Activated CD8-positive, alpha-beta memory T cell treated with anti-CD3 and anti-CD28 coated beads for 1 hour (primary cell): ENCODE data around the gene NRG2.

ENCODE experiments used
- DNase-seq, 2 donors: peaks; one replicate each; pipeline ENCODE4 v3.0.0-alpha.2; 2020; ENCODE audit warnings: low read depth in 1 of 2; ENCODE audit errors: extremely low read depth in 1 of 2

NRG2 gene

DNA sequence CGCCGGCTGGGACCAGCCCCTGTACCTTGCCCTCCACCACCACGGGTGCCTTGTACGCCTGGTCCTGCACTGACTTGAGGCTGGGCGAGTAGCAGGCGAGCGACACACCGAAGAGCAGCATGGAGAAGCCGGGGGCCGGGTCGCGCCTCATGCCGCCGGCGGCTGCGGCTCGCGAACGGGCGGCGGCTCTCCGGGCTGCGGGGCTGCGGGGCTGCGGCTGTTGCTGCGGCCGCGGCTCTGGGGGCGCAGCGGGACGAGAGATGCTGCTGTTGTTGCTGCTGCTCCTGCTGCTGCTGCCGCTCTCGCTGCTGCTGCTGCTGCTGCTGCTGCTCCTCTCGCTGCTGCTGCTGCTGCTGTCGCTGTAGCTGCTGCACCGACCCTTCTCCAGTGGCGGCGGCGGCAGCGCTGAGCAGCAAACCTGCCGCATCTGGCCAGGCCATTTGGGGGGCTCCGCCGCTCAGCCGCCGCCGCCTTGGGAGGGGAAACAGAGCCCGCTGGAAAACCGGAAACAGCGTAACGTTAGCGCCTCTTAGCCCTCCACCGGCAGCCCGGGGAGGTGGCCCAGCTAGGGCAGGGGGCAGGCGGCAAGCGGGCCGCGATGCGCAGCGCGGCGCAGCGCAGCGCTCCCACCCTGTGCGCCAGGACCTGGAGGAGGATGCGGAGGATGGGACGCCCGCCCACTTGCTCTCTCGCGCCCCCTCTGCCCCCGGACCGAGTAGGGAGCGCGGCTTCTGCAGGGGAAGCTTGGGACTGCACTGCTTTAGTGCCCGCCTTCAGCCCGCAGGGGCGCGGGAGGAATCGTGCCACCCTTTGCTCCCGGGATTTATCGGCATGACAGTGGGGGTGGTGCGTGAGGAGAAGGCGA, at the start of gene NRG2:
TSS of gene NRG2 (minus strand) at position 657 of the 865 bp plus-strand sequence.
- DNase-seq, result peak; percentile 22 to 25

GRCh38 chr5:140090251-140090650, 47.2 kb upstream of the NRG2 start:
- no peak for DNase-seq

DNA sequence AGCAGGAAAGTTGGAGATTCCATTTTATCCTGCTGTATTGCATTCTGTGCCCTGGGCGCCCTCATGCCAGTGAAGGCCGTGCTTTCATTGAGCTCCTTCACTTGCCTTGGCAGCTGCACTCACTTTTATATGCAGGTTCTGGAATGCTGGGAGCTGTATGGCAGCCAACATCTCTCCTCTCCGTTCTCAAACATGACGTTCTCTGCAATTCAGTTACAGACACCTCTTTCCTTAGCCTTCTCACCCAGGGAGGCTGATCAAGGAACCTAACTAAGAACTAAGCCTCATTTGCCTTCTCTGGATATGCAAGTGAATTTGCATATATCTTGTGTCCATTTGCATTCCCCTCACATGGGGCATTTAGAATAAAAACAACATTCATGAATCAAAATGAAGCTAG, 41.4 kb upstream of the NRG2 start:
- no peak for DNase-seq

DNA sequence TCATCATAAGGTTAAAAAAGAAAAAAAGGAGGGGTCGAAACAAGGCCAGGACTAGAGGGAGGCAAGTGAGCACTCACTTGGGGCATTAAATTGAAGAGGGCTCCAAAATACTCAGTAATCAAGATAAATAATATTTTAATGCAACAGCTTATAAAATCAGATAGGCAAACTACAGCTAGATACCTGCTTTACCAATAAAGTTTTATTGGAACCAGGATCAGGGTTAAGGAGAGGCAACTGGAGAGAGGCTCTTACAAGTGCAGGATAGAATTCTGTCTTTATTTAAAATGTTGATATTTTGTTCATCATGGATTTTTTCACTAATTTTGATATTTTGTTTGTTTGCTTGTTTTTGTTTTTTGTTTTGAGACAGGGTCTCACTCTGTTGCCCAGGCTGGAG, 40.6 kb upstream of the NRG2 start:
- no peak for DNase-seq

DNA sequence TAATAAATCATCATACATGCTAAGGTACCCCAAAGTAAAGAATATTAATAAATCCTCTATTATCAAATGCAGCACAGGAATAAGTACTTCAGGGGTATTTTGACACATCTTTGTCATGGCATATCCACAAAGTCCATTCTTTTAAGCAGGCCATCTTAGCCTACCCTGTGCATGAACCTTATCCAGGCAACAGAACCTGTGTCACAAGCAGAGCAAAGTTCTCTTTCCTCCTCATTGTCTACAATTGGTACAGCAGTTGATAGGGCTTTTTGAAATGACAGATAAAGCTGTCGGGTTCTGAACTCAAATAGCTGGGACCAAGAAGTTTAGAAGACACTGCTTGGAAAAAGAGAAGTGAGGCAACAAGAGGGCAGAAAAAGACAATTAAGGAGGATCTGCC, 40.0 kb upstream of the NRG2 start:
- DNase-seq, result no peak

GRCh38 chr5:140076788-140077187, 33.7 kb upstream of the NRG2 start:
- DNase-seq, result no peak

GRCh38 chr5:140076142-140076541, 33.0 kb upstream of the NRG2 start:
- DNase-seq, result no peak

GRCh38 chr5:140075371-140075770, 32.3 kb upstream of the NRG2 start:
- DNase-seq, result no peak

DNA sequence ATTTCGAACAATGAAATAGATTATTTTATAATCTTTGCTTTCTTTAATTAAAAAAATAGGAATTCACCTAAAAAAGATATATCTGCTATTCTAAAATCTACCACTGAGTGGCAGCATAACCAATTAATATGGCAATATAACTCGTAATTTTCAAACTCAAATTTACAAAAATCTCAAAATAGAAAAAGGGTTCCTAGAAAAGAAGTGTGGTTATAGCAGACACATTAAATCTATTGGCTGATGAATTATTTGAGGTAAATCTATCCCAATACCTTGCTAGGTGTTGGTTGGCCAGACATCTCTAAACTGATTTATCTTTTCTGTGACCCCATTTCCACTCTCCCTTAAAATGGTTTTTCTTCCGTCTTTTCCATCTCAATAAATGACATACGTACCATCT, 30.2 kb upstream of the NRG2 start:
- DNase-seq, result no peak

DNA sequence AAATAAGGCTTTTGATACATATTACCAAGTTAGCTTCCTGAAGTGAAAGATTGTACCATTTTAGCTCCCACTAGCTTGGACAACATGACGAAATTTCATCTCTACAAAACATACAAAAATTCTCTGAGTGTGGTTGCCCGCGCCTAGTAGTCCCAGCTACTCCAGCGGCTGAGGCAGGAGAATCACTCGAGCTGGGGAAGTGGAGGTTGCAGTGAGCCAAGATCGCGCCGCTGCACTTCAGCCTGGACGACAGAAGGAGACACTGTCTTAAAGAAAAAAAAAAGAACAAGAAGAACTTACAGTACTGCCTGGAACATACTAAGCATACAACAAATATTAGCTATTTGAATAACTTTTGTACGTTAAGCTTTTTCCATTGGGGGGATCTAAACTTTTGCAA, 29.7 kb upstream of the NRG2 start:
- DNase-seq, result no peak

DNA sequence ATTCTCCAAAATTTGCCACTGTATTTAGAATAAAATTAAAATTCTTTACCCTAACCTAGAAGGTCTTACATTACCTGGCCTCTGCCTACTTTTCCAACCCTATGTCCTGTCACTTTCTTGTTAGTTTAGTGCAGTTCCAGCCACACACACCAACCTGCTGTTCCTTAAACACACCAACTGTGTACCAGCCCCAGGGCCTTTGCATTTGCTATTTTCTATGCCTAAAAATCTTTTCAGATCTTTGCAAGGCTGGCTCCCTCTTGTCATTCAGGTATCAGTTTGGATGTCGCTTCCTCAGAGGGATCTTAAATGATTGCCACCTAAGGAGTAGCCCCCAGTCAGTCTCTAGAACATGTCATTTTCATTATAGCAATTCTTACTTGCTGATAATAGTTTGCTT, 17.7 kb upstream of the NRG2 start:
- DNase-seq, result no peak

DNA sequence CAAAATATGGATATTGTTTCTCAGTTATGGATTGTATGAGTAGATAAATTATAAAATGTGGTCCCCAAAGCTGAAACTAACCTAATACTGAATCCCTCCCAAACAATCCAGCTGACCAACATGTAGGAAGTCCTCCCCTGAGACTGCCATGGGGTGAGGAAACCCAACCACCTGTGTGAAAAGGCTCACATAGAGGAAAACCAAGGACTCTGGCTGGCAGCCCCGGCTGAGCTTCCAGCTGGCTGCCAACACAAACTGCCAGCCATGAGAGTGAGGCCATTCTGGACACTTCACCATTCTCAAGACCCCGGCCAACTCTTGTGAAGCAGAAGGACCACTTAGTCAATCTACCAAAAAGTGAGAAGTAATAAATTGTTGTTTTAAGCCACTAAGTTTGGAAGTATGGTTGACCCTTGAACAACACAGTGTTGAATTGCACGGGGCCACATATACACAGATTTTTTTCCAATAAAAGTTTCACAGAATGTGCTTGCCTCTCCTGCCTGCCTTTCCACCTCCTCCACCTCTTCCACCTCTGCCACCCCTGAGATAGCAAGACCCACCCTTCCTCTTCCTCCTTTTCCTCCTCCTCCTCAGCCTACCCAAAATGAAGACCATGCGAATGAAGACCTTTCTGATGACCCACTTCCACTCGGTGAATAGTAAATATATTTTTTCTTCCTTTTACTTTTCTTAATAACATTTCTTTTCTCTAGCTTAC, 15.3 kb upstream of the NRG2 start:
- no peak for DNase-seq

GRCh38 chr5:140056880-140057279, 13.8 kb upstream of the NRG2 start:
- DNase-seq, result no peak

- DNase-seq, result no peak
Measured at GRCh38 chr5:140055152-140055551, 12.1 kb upstream of the NRG2 start.

DNA sequence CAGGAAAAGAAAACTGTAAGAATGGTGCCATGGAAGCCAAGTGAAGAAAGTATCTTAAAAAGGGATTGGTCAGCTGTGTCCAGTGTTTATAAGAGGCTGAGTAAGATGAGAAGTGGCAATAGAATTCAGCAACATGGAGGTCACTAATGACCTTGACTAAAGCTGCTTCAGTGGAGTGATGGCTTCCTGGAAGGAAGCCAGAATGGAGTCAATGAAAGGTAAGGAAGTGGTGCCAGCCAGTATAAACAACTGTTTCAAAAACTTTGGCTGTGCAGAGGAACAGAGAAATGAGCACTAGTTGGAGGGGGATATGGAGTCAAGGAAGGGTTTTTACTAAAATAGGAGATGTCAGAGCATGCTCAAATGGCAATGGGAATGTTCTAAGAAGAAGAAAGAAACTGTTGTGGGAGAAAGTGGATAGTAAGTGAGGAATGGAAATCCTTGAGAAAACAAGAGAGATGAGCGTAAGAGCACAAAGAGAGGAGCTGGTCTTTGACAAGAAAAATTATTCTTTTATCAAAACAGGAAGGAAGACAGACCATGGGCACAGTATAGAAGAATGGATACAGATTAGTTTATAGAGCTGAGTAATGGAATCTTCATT, 11.1 kb upstream of the NRG2 start:
- DNase-seq, result no peak

- no peak for DNase-seq
Measured at GRCh38 chr5:140051950-140052349, 8.9 kb upstream of the NRG2 start.

DNA sequence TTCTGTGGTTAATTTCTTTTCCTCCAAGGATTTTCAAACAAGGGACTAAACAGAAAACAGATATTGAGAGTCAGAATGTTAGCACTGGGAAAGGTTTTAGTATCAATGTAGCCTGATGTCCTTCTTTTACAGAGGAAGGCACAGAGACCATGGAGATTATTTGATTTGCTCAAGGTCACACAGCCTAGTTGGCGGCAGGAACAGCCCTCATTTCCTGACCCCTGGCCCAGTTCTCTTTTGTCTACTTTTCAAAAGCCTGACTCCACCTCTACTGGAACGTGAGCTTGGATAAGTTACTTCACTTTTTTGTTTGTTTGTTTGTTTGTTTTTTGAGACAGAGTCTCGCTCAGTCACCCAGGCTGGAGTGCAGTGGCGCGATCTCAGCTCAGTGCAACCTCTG, 6.6 kb upstream of the NRG2 start:
- no peak for DNase-seq

- no peak for DNase-seq
Measured at GRCh38 chr5:140049205-140049604, 6.1 kb upstream of the NRG2 start.

GRCh38 chr5:140044041-140044440, 942 bp upstream of the NRG2 start:
- DNase-seq, result no peak

- no peak for DNase-seq
Measured at GRCh38 chr5:140043508-140043872, 391 bp upstream of the NRG2 start.

DNA sequence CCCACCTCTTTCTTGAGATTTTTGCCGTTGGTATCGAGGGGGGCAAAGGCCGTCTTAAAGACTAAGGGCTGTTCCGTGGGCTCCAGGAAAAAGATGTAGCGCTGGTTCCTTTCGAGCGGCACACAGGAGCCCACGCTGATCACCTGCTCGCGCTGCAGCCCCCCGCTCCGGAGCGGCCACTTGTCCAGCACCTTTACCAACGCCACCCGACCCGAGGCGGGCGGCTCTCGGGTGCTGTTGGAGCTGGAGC, 781 bp downstream of the NRG2 start:
- DNase-seq, result no peak
